NOMO-1 (cell line): ENCODE data around the gene GCNT2.
"Not testable (repeated sequence)": the region's sequence is repeated elsewhere in the genome, so short reads cannot be mapped to it uniquely, and the experiment has no call there.

Experiments used
- DNase-seq, 2 experiments: peaks; one replicate each; lab custom pipeline; 2025; ENCODE audit not compliant: unreplicated experiment in 2 of 2; lab: John Stamatoyannopoulos, UW

The GCNT2 gene

GRCh38 chr6:10655508-10656055 is 134.4 kb downstream of the GCNT2 start:
- peak; percentile 25 to 59 for DNase-seq

- no peak for DNase-seq
Observed at GRCh38 chr6:10658910-10659698, 138.0 kb downstream of the GCNT2 start.

GRCh38 chr6:10659699-10660348 is 138.7 kb downstream of the GCNT2 start:
- peak; percentile 18 to 20 for DNase-seq

DNA sequence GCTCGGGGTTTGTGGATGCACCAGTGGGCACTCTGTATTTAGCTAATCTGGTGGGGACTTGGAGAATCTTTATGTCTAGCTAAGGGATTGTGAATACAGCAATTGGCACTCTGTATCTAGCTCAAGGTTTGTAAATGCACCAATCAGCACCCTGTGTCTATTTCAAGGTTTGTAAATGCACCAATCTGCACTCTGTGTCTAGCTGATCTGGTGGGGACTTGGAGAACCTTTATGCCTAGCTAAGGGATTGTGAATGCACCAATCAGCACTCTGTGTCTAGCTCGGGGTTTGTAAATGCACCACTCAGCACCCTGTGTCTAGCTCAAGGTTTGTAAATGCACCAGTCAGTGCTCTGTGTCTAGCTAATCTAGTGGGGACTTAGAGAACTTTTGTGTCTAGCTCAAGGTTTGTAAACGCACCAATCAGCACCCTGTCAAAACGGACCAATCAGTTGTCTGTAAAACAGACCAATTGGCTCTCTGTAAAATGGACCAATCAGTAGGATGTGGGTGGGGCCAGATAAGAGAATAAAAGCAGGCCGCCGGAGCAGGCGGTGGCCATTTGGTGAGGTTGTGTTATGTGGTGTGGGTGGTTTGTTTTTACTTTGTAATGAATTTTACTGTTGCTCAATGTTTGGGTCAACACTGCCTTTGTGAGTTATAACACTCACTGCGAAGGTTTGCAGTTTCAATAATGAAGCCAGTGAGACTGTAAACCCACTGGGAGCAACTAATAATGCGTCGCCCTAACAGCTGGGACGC is 139.5 kb downstream of the GCNT2 start:
- DNase-seq = not testable (repeated sequence)

GRCh38 chr6:10662207-10662606 is 141.1 kb downstream of the GCNT2 start:
- DNase-seq = no peak

DNA sequence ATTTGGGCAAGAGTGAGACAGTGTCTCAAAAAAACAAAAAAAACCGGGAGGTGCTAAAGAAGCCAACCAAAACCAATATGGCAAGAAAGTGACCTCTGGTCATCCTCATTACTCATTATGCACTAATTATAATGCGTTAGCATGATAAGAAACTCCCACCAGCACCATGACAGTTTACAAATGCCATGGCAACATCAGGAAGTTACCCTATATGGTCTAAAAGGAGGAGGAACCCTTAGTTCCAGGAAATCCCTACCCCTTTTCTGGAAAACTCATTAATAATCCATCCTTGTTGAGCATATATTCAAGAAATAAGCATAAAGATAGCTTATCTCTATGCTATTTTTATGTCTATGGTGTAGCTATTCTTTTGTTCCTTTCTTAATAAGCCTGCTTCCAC is 141.6 kb downstream of the GCNT2 start:
- DNase-seq = no peak

GRCh38 chr6:10665595-10665994 is 144.4 kb downstream of the GCNT2 start:
- not testable (repeated sequence) for DNase-seq

GRCh38 chr6:10668126-10668917 is 147.2 kb downstream of the GCNT2 start:
- no peak for DNase-seq

DNA sequence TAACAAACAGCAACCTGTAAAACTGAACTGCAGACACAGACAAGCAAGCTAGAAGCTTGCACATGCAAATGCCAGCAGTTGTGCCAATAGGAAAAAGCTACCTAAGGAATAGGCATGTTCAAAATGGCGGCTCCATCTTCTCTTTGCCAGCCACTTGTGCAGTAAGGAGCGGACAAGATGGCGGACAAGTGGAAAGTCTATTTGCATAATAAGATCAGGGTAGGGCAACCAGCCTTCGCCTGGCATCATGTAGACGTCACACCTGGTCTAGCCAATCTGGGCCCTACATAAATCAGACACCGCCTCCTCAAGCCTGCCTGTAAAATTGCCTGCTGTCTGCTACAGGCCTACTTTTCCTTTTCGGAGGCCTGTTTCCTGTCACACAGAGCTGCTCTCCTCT is 155.3 kb downstream of the GCNT2 start:
- no peak for DNase-seq

DNA sequence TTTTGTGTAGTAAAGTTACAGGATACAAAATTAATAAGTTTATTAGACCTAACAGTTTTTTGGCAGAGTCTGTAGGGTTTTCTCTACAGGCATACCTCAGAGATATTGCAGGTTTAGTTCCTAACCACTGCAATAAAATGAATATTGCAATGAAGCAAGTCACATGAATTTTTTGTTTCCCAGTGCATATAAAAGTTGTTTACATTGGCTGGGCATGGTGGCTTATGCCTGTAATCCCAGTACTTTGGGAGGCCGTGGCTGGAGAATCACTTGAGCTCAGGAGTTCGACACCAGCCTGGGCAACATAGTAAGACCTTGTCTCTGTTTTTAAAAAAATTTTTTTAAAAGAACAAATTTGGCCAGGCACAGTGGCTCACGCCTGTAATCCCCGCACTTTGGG is 157.3 kb downstream of the GCNT2 start:
- no peak for DNase-seq
